DOHH2 (cell line): ENCODE measurements around the gene CNGB1.

Experiments used
- H3F3A ChIP-seq: fragments of 200-600 bp; sonication (generic), shearing (Covaris generic); 2 replicates; pipeline ENCODE4 v1.6.0; 2016; ENCODE audit warnings: antibody characterized with exemption, mild to moderate bottlenecking; ENCODE audit not compliant: control insufficient read depth, insufficient read depth
- H3K27ac ChIP-seq: fragments of 200-600 bp; sonication (generic); 2 replicates; pipeline ENCODE4 v1.5.1; 2014; ENCODE audit warnings: low read depth, mild to moderate bottlenecking, low read length, moderate library complexity
- H3K27me3 ChIP-seq: fragments of 200-600 bp; sonication (generic); 2 replicates; pipeline ENCODE4 v1.6.1; 2014; ENCODE audit warnings: mild to moderate bottlenecking, low read length, mixed read lengths; ENCODE audit not compliant: control insufficient read depth
- H3K36me3 ChIP-seq: fragments of 200-600 bp; sonication (generic); 2 replicates; pipeline ENCODE4 v1.6.1; 2014; ENCODE audit warnings: mild to moderate bottlenecking, low read length, moderate library complexity, mixed read lengths; ENCODE audit not compliant: control insufficient read depth
- H3K4me1 ChIP-seq: fragments of 200-600 bp; sonication (generic); 2 replicates; pipeline ENCODE4 v1.6.1; 2014; ENCODE audit warnings: mild to moderate bottlenecking, low read length, mixed read lengths; ENCODE audit not compliant: control insufficient read depth
- H3K4me2 ChIP-seq: fragments of 200-600 bp; sonication (generic); 2 replicates; pipeline ENCODE4 v1.6.0; 2014; ENCODE audit warnings: mild to moderate bottlenecking, low read length, moderate library complexity
- H3K4me3 ChIP-seq: fragments of 200-600 bp; sonication (generic); 2 replicates; pipeline ENCODE4 v1.5.1; 2014; ENCODE audit warnings: mild to moderate bottlenecking, low read length, mixed read lengths
- H3K79me2 ChIP-seq: fragments of 200-600 bp; sonication (generic); 2 replicates; pipeline ENCODE4 v1.6.1; 2014; ENCODE audit warnings: mild to moderate bottlenecking, low read length, mixed read lengths; ENCODE audit not compliant: control insufficient read depth
- H3K9me2 ChIP-seq: fragments of 200-600 bp; sonication (generic); replicated peaks from 2 replicates; pipeline ENCODE4 v1.6.1; 2014; ENCODE audit warnings: mild to moderate bottlenecking, low read length, mixed read lengths; ENCODE audit not compliant: control insufficient read depth
- H3K9me3 ChIP-seq: fragments of 200-600 bp; sonication (generic); 2 replicates; pipeline ENCODE4 v1.6.1; 2014; ENCODE audit warnings: antibody characterized with exemption, low read length, mixed read lengths; ENCODE audit not compliant: control insufficient read depth, insufficient read depth
- H4K20me1 ChIP-seq: fragments of 200-600 bp; sonication (generic); 2 replicates; pipeline ENCODE4 v1.6.0; 2014; ENCODE audit warnings: low read depth, mild to moderate bottlenecking, antibody characterized with exemption, low read length, moderate library complexity; ENCODE audit not compliant: control insufficient read depth, insufficient read depth
- CTCF ChIP-seq: fragments of 200-600 bp; sonication (generic); IDR thresholded peaks from one replicate; pipeline ENCODE4 v1.5.1; 2014; ENCODE audit warnings: antibody characterized with exemption, mild to moderate bottlenecking, low read depth, low read length; ENCODE audit not compliant: poor library complexity, severe bottlenecking
- EZH2phosphoT487 ChIP-seq: fragments of 200-600 bp; sonication (generic); IDR thresholded peaks from 2 replicates; pipeline ENCODE4 v1.6.1; 2017; ENCODE audit warnings: borderline replicate concordance, mild to moderate bottlenecking, antibody characterized with exemption, low read length, moderate library complexity, mixed read lengths

Gene CNGB1

DNA sequence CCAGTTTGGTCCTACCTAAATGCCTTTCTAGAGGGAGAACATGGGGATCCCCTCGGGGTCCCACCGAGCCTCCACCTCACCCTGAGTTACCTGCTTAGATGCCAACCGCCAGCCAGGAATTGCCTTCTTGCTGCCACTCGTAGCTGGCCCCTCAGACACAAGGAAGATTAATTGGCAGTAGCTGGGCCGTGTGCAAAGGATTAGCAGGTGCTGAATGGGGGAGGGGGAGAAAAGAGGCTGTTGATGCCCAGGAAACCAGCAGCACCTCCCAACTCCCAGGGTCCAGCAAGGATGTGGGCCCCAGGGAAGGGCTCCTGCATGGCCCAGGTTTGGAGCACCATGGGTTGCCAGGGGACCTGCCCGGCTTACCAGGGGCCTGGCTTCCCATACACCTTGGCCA, at the start of gene CNGB1:
CNGB1 (minus strand) TSS at position 159 of the 400 bp plus-strand sequence. CDS start 3,842 bp downstream, outside the sequence.
- Histone ChIP-seq H3K36me3 (no peaks in the 10 kb centered on the region), H3F3A (no peaks in the 10 kb centered on the region), H3K27me3 (peaks cover 10% of the 10 kb centered on the region), H3K4me2 (no peak within 1 kb of the TSS), H3K4me1 (no peaks in the 10 kb centered on the region), H3K4me3 (no peak within 1 kb of the TSS), H3K79me2 (no peaks in the 10 kb centered on the region), H3K27ac (no peak within 1 kb of the TSS), H4K20me1 (no peaks in the 10 kb centered on the region; the same call in 1 of the 2 replicates), H3K9me3 (no peaks in the 10 kb centered on the region), H3K9me2 (no peaks in the 10 kb centered on the region)
- TF ChIP-seq CTCF = no peak
- no peak for TF ChIP-seq EZH2phosphoT487

GRCh38 chr16:58019866-58020538, 49.1 kb upstream of the CNGB1 start:
- Histone ChIP-seq H3K79me2 (no peaks in the 10 kb centered on the region), H3K9me2 (no peaks in the 10 kb centered on the region), H3K4me3 (no peak overlapping the region), H3K36me3 (no peaks in the 10 kb centered on the region), H3K9me3 (no peaks in the 10 kb centered on the region), H3K4me1 (peaks cover 23% of the 10 kb centered on the region), H4K20me1 (no peaks in the 10 kb centered on the region), H3K4me2 (peak overlapping the region; percentile 9; the same call in 1 of the 2 replicates), H3F3A (peaks cover 6% of the 10 kb centered on the region; the same call in 1 of the 2 replicates), H3K27ac (peak overlapping the region; percentile 40), H3K27me3 (no peaks in the 10 kb centered on the region)
- TF ChIP-seq EZH2phosphoT487 (no peak), CTCF (no peak)

- Histone ChIP-seq H3K4me1 (peaks cover 15% of the 10 kb centered on the region), H3K27me3 (no peaks in the 10 kb centered on the region), H3K36me3 (no peaks in the 10 kb centered on the region), H3K4me2 (no peak overlapping the region), H3K9me2 (no peaks in the 10 kb centered on the region), H3F3A (peaks cover 6% of the 10 kb centered on the region; the same call in 1 of the 2 replicates), H3K27ac (no peak overlapping the region), H3K79me2 (no peaks in the 10 kb centered on the region), H3K4me3 (no peak overlapping the region), H4K20me1 (no peaks in the 10 kb centered on the region), H3K9me3 (no peaks in the 10 kb centered on the region)
- TF ChIP-seq EZH2phosphoT487 (no peak), CTCF (no peak)
Measured at GRCh38 chr16:58018803-58019202, 47.9 kb upstream of the CNGB1 start.
